ENCODE results near the gene KCTD12.

KCTD12 gene

GRCh38 chr13:76853481-76853880, 32.7 kb downstream of the KCTD12 start:
- no peak for DNase-seq

GRCh38 chr13:76852986-76853385, 33.2 kb downstream of the KCTD12 start:
- DNase-seq: no peak

- DNase-seq: no peak
These were observed 34.2 kb downstream of the KCTD12 start for GRCh38 chr13:76851961-76852360.

GRCh38 chr13:76849493-76849892, 36.7 kb downstream of the KCTD12 start:
- no peak for DNase-seq

GRCh38 chr13:76848596-76848995, 37.6 kb downstream of the KCTD12 start:
- no peak for DNase-seq

- DNase-seq: no peak
These were observed 39.8 kb downstream of the KCTD12 start for GRCh38 chr13:76846363-76846762.

GRCh38 chr13:76845865-76846264, 40.3 kb downstream of the KCTD12 start:
- DNase-seq: no peak

- no peak for DNase-seq
These were observed 40.8 kb downstream of the KCTD12 start for GRCh38 chr13:76845367-76845766.

- DNase-seq: no peak
These were observed 48.4 kb downstream of the KCTD12 start for GRCh38 chr13:76837801-76838200.

GRCh38 chr13:76836311-76836710, 49.9 kb downstream of the KCTD12 start:
- DNase-seq: no peak

- DNase-seq: no peak
These were observed 52.7 kb downstream of the KCTD12 start for GRCh38 chr13:76833441-76833954.

- DNase-seq: no peak
These were observed 53.8 kb downstream of the KCTD12 start for GRCh38 chr13:76832258-76832988.

GRCh38 chr13:76830805-76831204, 55.4 kb downstream of the KCTD12 start:
- DNase-seq: no peak
